ENCODE measurements around the gene PLXNA4. TPM values are rescaled to one million over a fixed set of nuclear protein-coding genes. Genes with fewer than 3 reads are reported as not detected.

PLXNA4 gene
- total and polyA plus RNA-seq, 9 of the 15 experiments (the other 6 are each of a cell fraction or from before 2014, with no cell fraction given) = under 0.01 to 0.09 TPM; not detected in 7

DNA sequence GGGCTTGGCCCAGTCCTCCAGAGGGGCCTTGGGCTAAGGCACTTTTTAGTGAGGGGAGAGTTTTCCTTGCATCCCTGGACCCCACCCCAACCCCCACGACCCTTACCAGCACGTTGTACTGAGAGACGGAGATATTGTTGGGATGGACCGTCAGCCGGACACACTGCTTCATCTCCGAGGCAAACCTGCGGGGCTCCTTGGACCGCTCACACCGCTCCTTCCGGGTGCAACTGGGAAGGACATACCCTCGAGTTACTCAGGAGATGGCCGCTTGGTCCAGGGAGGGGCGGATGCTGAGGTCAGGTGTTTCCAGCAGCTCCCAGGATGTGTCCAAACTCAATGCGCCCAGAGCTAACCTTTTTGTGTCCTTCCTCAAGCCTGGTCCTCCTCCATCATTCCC is 348.0 kb downstream of the PLXNA4 start:
- Histone ChIP-seq H3K9me3 (replicated peaks; ENCODE audit: control insufficient read depth, insufficient read depth, low read depth, low read length) (no peaks in the 10 kb centered on the region), H3K9ac (ENCODE audit: insufficient read depth in 1 of 2, low read depth in 2 of 2, low read length in 2 of 2) (no peak overlapping the region), H4K20me1 (replicated peaks; ENCODE audit: control insufficient read depth, insufficient read depth, low read length) (peaks cover 4% of the 10 kb centered on the region; the same call in 1 of the 2 replicates), H3K4me3 (no peak overlapping the region), H3K4me2 (ENCODE audit: insufficient read depth, low read length) (no peak overlapping the region), H3K27ac (ENCODE audit: extremely low read depth, low read depth, low read length) (no peak overlapping the region), H3K27me3 (ENCODE audit: control insufficient read depth in 2 of 2, insufficient read depth in 2 of 2, low read length in 2 of 2) (peaks cover 5 to 27% of the 10 kb centered on the region in 2 experiments; a peak in 3 of 5 replicates), H2AFZ (ENCODE audit: low read depth, low read length) (no peak overlapping the region), H3K79me2 (ENCODE audit: control insufficient read depth, insufficient read depth, low read length) (no peaks in the 10 kb centered on the region), H3K9me1 (ENCODE audit: control insufficient read depth, insufficient read depth, low read length) (peaks cover 4% of the 10 kb centered on the region), H3K4me1 (replicated peaks in 1 of 2; ENCODE audit: control insufficient read depth in 2 of 2, insufficient read depth in 2 of 2, low read length in 2 of 2) (no peaks in the 10 kb centered on the region), H3K36me3 (ENCODE audit: control insufficient read depth, insufficient read depth, low read length) (no peaks in the 10 kb centered on the region)
- in situ Hi-C loops (cut with MboI) = no loop called here
- ATAC-seq (no peak), FAIRE-seq (no peak), DNase-seq (ENCODE audit: extremely low read depth in 1 of 4, low spot score in 3 of 4) (no peak)
- CTCF ChIA-PET (ENCODE audit: low intra/inter-chr PET ratio) = no interaction called here
- WGBS (ENCODE audit: insufficient coverage, low coverage, missing lambda C conversion rate) = under 1% methylated on average over 14 of the region's 14 CpGs
- POLR2A ChIA-PET = no interaction called here
- intact Hi-C loops (cut with micrococcal nuclease) = no loop called here
- no TSS peak for BruUV-seq (replicated peaks)
- TF ChIP-seq RCOR1 (IDR thresholded peaks at IDR 0.05; ENCODE audit: borderline replicate concordance in 1 of 2, low read depth in 2 of 2, low read length in 2 of 2) (no peak), BRF2 (IDR thresholded peaks at IDR 0.05; ENCODE audit: borderline replicate concordance, insufficient read depth, insufficient read length) (no peak), KLF13 (tag; IDR thresholded peaks at IDR 0.05; ENCODE audit: borderline replicate concordance, low read depth) (no peak), PTTG1 (tag; IDR thresholded peaks at IDR 0.05; ENCODE audit: low read depth) (no peak), FIP1L1 (IDR thresholded peaks at IDR 0.05; ENCODE audit: low read depth, low read length, poor library complexity, severe bottlenecking) (no peak), MED1 (CRISPR knock-in tag; IDR thresholded peaks at IDR 0.05; ENCODE audit: borderline replicate concordance) (no peak), ZEB2 (IDR thresholded peaks at IDR 0.05) (no peak), ASH1L (IDR thresholded peaks at IDR 0.05; ENCODE audit: borderline replicate concordance, low read depth, partially characterized antibody) (no peak), XRCC4 (IDR thresholded peaks at IDR 0.05; ENCODE audit: extremely low read depth, insufficient read depth, insufficient read length) (no peak), EP300 (IDR thresholded peaks at IDR 0.05; ENCODE audit: low read length) (no peak)
- TF ChIP-seq, protein P1, sequence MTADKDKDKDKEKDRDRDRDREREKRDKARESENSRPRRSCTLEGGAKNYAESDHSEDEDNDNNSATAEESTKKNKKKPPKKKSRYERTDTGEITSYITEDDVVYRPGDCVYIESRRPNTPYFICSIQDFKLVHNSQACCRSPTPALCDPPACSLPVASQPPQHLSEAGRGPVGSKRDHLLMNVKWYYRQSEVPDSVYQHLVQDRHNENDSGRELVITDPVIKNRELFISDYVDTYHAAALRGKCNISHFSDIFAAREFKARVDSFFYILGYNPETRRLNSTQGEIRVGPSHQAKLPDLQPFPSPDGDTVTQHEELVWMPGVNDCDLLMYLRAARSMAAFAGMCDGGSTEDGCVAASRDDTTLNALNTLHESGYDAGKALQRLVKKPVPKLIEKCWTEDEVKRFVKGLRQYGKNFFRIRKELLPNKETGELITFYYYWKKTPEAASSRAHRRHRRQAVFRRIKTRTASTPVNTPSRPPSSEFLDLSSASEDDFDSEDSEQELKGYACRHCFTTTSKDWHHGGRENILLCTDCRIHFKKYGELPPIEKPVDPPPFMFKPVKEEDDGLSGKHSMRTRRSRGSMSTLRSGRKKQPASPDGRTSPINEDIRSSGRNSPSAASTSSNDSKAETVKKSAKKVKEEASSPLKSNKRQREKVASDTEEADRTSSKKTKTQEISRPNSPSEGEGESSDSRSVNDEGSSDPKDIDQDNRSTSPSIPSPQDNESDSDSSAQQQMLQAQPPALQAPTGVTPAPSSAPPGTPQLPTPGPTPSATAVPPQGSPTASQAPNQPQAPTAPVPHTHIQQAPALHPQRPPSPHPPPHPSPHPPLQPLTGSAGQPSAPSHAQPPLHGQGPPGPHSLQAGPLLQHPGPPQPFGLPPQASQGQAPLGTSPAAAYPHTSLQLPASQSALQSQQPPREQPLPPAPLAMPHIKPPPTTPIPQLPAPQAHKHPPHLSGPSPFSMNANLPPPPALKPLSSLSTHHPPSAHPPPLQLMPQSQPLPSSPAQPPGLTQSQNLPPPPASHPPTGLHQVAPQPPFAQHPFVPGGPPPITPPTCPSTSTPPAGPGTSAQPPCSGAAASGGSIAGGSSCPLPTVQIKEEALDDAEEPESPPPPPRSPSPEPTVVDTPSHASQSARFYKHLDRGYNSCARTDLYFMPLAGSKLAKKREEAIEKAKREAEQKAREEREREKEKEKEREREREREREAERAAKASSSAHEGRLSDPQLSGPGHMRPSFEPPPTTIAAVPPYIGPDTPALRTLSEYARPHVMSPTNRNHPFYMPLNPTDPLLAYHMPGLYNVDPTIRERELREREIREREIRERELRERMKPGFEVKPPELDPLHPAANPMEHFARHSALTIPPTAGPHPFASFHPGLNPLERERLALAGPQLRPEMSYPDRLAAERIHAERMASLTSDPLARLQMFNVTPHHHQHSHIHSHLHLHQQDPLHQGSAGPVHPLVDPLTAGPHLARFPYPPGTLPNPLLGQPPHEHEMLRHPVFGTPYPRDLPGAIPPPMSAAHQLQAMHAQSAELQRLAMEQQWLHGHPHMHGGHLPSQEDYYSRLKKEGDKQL (CRISPR knock-in tag; IDR thresholded peaks at IDR 0.05; ENCODE audit: borderline replicate concordance) = no peak
- TF ChIP-seq, protein P2, sequence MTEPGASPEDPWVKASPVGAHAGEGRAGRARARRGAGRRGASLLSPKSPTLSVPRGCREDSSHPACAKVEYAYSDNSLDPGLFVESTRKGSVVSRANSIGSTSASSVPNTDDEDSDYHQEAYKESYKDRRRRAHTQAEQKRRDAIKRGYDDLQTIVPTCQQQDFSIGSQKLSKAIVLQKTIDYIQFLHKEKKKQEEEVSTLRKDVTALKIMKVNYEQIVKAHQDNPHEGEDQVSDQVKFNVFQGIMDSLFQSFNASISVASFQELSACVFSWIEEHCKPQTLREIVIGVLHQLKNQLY (CRISPR knock-in tag; conservative IDR thresholded peaks at IDR 0.05) = no peak
- TF ChIP-seq, protein P3, sequence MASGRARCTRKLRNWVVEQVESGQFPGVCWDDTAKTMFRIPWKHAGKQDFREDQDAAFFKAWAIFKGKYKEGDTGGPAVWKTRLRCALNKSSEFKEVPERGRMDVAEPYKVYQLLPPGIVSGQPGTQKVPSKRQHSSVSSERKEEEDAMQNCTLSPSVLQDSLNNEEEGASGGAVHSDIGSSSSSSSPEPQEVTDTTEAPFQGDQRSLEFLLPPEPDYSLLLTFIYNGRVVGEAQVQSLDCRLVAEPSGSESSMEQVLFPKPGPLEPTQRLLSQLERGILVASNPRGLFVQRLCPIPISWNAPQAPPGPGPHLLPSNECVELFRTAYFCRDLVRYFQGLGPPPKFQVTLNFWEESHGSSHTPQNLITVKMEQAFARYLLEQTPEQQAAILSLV (tag; IDR thresholded peaks at IDR 0.05) = no peak
